Measurements from ENCODE around the gene HLCS. TPM values are rescaled to one million over a fixed set of nuclear protein-coding genes. Genes with fewer than 3 reads are reported as not detected.

Gene HLCS
- total RNA-seq, 1 donor from 2014 or later: 18.8 TPM

GRCh38 chr21:36854391-36854790, 112.1 kb downstream of the HLCS start:
- Histone ChIP-seq H3K9me3 (ENCODE audit: control insufficient read depth in 3 of 3, low read length in 3 of 3) (no peaks in the 10 kb centered on the region), H3K4me3 (ENCODE audit: low read length in 3 of 3) (no peak overlapping the region), H3K4me1 (ENCODE audit: control insufficient read depth in 3 of 3, insufficient read depth in 3 of 3, low read length in 3 of 3) (peaks cover 0 to 5% (median under 1%) of the 10 kb centered on the region in 3 donors), H3K36me3 (ENCODE audit: control insufficient read depth in 3 of 3, insufficient read depth in 3 of 3, low read length in 3 of 3) (no peaks in the 10 kb centered on the region), H3K9ac (ENCODE audit: low read depth in 1 of 3, low read length in 3 of 3) (no peak overlapping the region), H3K27ac (ENCODE audit: low read depth, low read length) (no peak overlapping the region), H3K27me3 (ENCODE audit: control insufficient read depth in 3 of 3, insufficient read depth in 3 of 3, low read length in 3 of 3) (no peaks in the 10 kb centered on the region)

GRCh38 chr21:36852864-36853263, 113.6 kb downstream of the HLCS start:
- Histone ChIP-seq H3K27me3 (ENCODE audit: control insufficient read depth in 3 of 3, insufficient read depth in 3 of 3, low read length in 3 of 3) (no peaks in the 10 kb centered on the region), H3K27ac (ENCODE audit: low read depth, low read length) (no peak overlapping the region), H3K4me3 (ENCODE audit: low read length in 3 of 3) (no peak overlapping the region), H3K9me3 (ENCODE audit: control insufficient read depth in 3 of 3, low read length in 3 of 3) (no peaks in the 10 kb centered on the region), H3K9ac (ENCODE audit: low read depth in 1 of 3, low read length in 3 of 3) (no peak overlapping the region), H3K36me3 (ENCODE audit: control insufficient read depth in 3 of 3, insufficient read depth in 3 of 3, low read length in 3 of 3) (no peaks in the 10 kb centered on the region), H3K4me1 (ENCODE audit: control insufficient read depth in 3 of 3, insufficient read depth in 3 of 3, low read length in 3 of 3) (peaks cover 0 to 7% (median 0%) of the 10 kb centered on the region in 3 donors)

DNA sequence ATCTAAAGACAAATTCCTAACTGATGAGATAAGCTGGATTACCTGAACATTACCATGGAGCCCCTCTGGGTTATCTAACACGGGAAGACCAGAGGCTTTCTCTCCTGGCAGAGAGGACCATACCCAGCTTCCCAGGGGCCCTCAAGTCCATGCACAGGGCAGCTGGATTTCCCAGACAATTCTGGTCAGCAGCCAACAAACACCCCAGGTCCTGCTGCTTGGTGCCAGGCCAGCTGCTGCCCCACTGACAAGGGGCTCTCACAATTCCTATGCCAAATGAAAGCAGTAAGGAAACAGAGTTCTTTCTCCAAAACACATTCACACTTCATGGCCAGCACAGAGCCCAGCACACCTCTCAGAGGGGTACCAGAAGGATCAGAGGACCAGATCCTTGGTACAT, 114.2 kb downstream of the HLCS start:
- Histone ChIP-seq H3K4me1 (ENCODE audit: control insufficient read depth in 3 of 3, insufficient read depth in 3 of 3, low read length in 3 of 3) (peaks cover 0 to 7% (median 0%) of the 10 kb centered on the region in 3 donors), H3K36me3 (ENCODE audit: control insufficient read depth in 3 of 3, insufficient read depth in 3 of 3, low read length in 3 of 3) (no peaks in the 10 kb centered on the region), H3K9me3 (ENCODE audit: control insufficient read depth in 3 of 3, low read length in 3 of 3) (no peaks in the 10 kb centered on the region), H3K27me3 (ENCODE audit: control insufficient read depth in 3 of 3, insufficient read depth in 3 of 3, low read length in 3 of 3) (no peaks in the 10 kb centered on the region), H3K27ac (ENCODE audit: low read depth, low read length) (no peak overlapping the region), H3K9ac (ENCODE audit: low read depth in 1 of 3, low read length in 3 of 3) (no peak overlapping the region), H3K4me3 (ENCODE audit: low read length in 3 of 3) (no peak overlapping the region)

DNA sequence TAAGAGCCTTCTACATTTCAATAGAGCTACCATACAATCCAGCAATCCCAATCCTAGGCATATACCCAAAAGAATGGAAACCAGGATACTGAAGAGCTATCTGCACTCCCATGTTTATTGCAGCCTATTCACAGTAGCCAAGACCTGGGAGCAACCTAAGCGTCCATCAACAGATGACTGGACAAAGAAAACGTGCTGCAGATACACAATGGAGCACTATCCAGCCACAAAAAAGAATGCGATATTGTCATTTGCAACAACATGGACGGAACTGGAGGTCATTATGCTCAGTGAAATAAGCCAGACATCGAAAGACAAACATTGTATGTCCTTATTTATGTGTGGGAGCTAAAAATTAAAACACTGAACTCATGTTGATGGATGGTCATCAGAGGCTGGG, 115.3 kb downstream of the HLCS start:
- no peaks in the 10 kb centered on the region for H3K27me3 ChIP-seq (ENCODE audit: control insufficient read depth in 3 of 3, insufficient read depth in 3 of 3, low read length in 3 of 3)
- no peak overlapping the region for H3K9ac ChIP-seq (ENCODE audit: low read depth in 1 of 3, low read length in 3 of 3)
- H3K36me3 ChIP-seq (ENCODE audit: control insufficient read depth in 3 of 3, insufficient read depth in 3 of 3, low read length in 3 of 3): no peaks in the 10 kb centered on the region
- H3K4me3 ChIP-seq (ENCODE audit: low read length in 3 of 3): no peak overlapping the region
- H3K9me3 ChIP-seq (ENCODE audit: control insufficient read depth in 3 of 3, low read length in 3 of 3): no peaks in the 10 kb centered on the region
- H3K27ac ChIP-seq (ENCODE audit: low read depth, low read length): no peak overlapping the region
- peaks cover 0 to 7% (median 0%) of the 10 kb centered on the region in 3 donors for H3K4me1 ChIP-seq (ENCODE audit: control insufficient read depth in 3 of 3, insufficient read depth in 3 of 3, low read length in 3 of 3)

DNA sequence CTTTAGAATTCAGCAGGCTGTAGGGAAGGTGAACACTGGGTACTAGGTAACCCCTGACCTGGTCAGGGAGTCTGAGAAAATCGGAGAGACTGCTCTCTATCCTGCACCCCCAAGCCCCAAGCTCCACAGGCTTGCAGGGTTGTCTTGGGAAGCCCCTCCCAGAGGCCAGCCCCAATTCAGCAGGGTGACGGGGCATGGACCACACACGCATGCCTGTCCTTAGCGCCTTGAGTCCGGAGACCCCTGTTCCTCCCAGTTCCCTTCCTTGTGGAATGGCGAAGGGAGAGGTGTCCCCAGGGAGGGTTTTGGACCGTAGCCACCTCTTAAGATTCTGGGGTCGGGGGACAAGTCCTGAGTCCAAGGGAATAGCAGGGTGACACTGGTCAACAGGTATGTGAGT, 116.1 kb downstream of the HLCS start:
- H3K4me1 ChIP-seq (ENCODE audit: control insufficient read depth in 3 of 3, insufficient read depth in 3 of 3, low read length in 3 of 3): peaks cover 0 to 7% (median 0%) of the 10 kb centered on the region in 3 donors
- no peaks in the 10 kb centered on the region for H3K9me3 ChIP-seq (ENCODE audit: control insufficient read depth in 3 of 3, low read length in 3 of 3)
- no peak overlapping the region for H3K27ac ChIP-seq (ENCODE audit: low read depth, low read length)
- no peak overlapping the region for H3K9ac ChIP-seq (ENCODE audit: low read depth in 1 of 3, low read length in 3 of 3)
- no peak overlapping the region for H3K4me3 ChIP-seq (ENCODE audit: low read length in 3 of 3)
- H3K27me3 ChIP-seq (ENCODE audit: control insufficient read depth in 3 of 3, insufficient read depth in 3 of 3, low read length in 3 of 3): no peaks in the 10 kb centered on the region
- no peaks in the 10 kb centered on the region for H3K36me3 ChIP-seq (ENCODE audit: control insufficient read depth in 3 of 3, insufficient read depth in 3 of 3, low read length in 3 of 3)

DNA sequence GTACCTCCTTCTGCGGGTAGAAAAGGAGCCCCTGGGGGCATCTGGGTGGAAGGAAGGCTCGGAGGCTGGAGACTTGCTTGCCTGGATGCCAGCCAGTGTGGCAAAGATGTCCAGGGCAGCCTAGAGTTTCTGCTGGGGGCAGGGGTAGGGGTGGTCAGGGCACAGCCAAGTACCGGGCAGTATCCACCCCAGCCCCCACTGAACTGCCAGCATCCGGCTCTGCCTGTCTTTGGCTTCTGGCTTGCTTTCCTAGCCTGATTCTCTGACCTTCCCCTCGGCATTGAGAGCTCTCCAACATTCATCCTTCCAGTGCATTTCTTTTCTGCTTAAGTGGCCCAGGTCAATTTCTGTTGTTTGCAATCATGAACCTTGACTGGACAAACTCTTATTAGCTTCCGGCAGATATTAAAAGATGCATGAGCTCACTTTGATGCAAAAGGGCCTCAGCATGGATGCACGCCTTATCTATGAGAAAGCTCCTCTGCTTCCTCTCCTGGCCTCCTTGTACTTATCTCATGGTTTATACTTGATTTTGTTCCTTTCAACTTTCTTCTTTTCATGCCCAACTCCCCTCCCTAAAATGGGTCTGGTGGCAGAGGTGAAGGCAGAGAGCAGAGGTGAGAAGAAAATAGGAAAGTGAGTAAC, 116.9 kb downstream of the HLCS start:
- no peaks in the 10 kb centered on the region for H3K36me3 ChIP-seq (ENCODE audit: control insufficient read depth in 3 of 3, insufficient read depth in 3 of 3, low read length in 3 of 3)
- no peaks in the 10 kb centered on the region for H3K27me3 ChIP-seq (ENCODE audit: control insufficient read depth in 3 of 3, insufficient read depth in 3 of 3, low read length in 3 of 3)
- H3K27ac ChIP-seq (ENCODE audit: low read depth, low read length): no peak overlapping the region
- H3K9me3 ChIP-seq (ENCODE audit: control insufficient read depth in 3 of 3, low read length in 3 of 3): no peaks in the 10 kb centered on the region
- H3K4me3 ChIP-seq (ENCODE audit: low read length in 3 of 3): no peak overlapping the region
- no peak overlapping the region for H3K9ac ChIP-seq (ENCODE audit: low read depth in 1 of 3, low read length in 3 of 3)
- H3K4me1 ChIP-seq (ENCODE audit: control insufficient read depth in 3 of 3, insufficient read depth in 3 of 3, low read length in 3 of 3): peaks cover 0 to 7% (median 0%) of the 10 kb centered on the region in 3 donors

- H3K36me3 ChIP-seq (ENCODE audit: control insufficient read depth in 3 of 3, insufficient read depth in 3 of 3, low read length in 3 of 3): no peaks in the 10 kb centered on the region
- no peak overlapping the region for H3K9ac ChIP-seq (ENCODE audit: low read depth in 1 of 3, low read length in 3 of 3)
- no peak overlapping the region for H3K27ac ChIP-seq (ENCODE audit: low read depth, low read length)
- H3K4me3 ChIP-seq (ENCODE audit: low read length in 3 of 3): no peak overlapping the region
- no peaks in the 10 kb centered on the region for H3K27me3 ChIP-seq (ENCODE audit: control insufficient read depth in 3 of 3, insufficient read depth in 3 of 3, low read length in 3 of 3)
- H3K4me1 ChIP-seq (ENCODE audit: control insufficient read depth in 3 of 3, insufficient read depth in 3 of 3, low read length in 3 of 3): peaks cover 0 to 7% (median 0%) of the 10 kb centered on the region in 3 donors
- H3K9me3 ChIP-seq (ENCODE audit: control insufficient read depth in 3 of 3, low read length in 3 of 3): no peaks in the 10 kb centered on the region
These were observed 117.7 kb downstream of the HLCS start for GRCh38 chr21:36848730-36849274.

DNA sequence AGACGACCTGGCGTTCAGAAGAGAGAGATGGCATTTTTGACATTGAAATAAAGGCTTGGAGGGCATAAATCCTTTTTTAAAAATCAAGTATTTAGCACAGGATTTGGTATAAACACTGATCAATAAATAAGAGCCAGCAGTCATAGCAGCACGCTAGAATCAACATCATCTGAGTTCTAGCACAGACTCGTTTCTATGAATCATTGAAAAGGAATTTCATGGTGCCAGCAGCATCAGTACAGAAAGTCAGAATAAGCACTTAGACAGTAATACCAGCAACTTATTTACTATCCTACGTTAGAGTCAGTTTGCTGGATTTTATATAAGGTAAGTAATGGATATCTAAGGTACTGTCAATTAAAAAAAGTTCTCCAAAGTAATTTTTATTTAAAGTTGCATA, 119.3 kb downstream of the HLCS start:
- no peak overlapping the region for H3K27ac ChIP-seq (ENCODE audit: low read depth, low read length)
- H3K4me3 ChIP-seq (ENCODE audit: low read length in 3 of 3): no peak overlapping the region
- no peaks in the 10 kb centered on the region for H3K36me3 ChIP-seq (ENCODE audit: control insufficient read depth in 3 of 3, insufficient read depth in 3 of 3, low read length in 3 of 3)
- peaks cover 0 to 7% (median 0%) of the 10 kb centered on the region in 3 donors for H3K4me1 ChIP-seq (ENCODE audit: control insufficient read depth in 3 of 3, insufficient read depth in 3 of 3, low read length in 3 of 3)
- no peak overlapping the region for H3K9ac ChIP-seq (ENCODE audit: low read depth in 1 of 3, low read length in 3 of 3)
- H3K27me3 ChIP-seq (ENCODE audit: control insufficient read depth in 3 of 3, insufficient read depth in 3 of 3, low read length in 3 of 3): no peaks in the 10 kb centered on the region
- no peaks in the 10 kb centered on the region for H3K9me3 ChIP-seq (ENCODE audit: control insufficient read depth in 3 of 3, low read length in 3 of 3)

DNA sequence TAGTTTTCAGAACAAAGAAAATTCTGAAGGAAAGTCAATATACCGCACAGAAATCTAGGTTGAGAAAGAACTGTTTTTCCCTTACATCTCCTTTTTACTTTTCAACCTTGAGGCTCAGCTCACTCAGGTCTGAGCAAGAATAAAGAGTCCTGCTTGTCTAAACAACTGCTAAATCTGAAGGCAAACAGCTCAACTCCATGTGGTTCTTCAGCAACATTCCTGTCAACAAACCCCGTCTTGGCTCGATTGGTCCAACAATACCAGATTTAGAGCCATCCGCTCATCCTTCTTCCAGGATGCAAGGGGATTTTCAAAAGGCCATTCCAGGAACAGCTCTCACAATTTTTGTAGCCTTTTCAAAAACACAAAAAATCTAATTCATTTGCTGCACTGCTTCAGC, 119.8 kb downstream of the HLCS start:
- Histone ChIP-seq H3K27me3 (ENCODE audit: control insufficient read depth in 3 of 3, insufficient read depth in 3 of 3, low read length in 3 of 3) (no peaks in the 10 kb centered on the region), H3K9me3 (ENCODE audit: control insufficient read depth in 3 of 3, low read length in 3 of 3) (no peaks in the 10 kb centered on the region), H3K9ac (ENCODE audit: low read depth in 1 of 3, low read length in 3 of 3) (no peak overlapping the region), H3K36me3 (ENCODE audit: control insufficient read depth in 3 of 3, insufficient read depth in 3 of 3, low read length in 3 of 3) (no peaks in the 10 kb centered on the region), H3K4me3 (ENCODE audit: low read length in 3 of 3) (no peak overlapping the region), H3K4me1 (ENCODE audit: control insufficient read depth in 3 of 3, insufficient read depth in 3 of 3, low read length in 3 of 3) (peaks cover 0 to 7% (median 0%) of the 10 kb centered on the region in 3 donors), H3K27ac (ENCODE audit: low read depth, low read length) (no peak overlapping the region)

GRCh38 chr21:36845790-36846189, 120.7 kb downstream of the HLCS start:
- H3K27me3 ChIP-seq (ENCODE audit: control insufficient read depth in 3 of 3, insufficient read depth in 3 of 3, low read length in 3 of 3): no peaks in the 10 kb centered on the region
- no peaks in the 10 kb centered on the region for H3K9me3 ChIP-seq (ENCODE audit: control insufficient read depth in 3 of 3, low read length in 3 of 3)
- no peak overlapping the region for H3K9ac ChIP-seq (ENCODE audit: low read depth in 1 of 3, low read length in 3 of 3)
- H3K4me1 ChIP-seq (ENCODE audit: control insufficient read depth in 3 of 3, insufficient read depth in 3 of 3, low read length in 3 of 3): peaks cover 0 to 7% (median 0%) of the 10 kb centered on the region in 3 donors
- no peak overlapping the region for H3K27ac ChIP-seq (ENCODE audit: low read depth, low read length)
- H3K36me3 ChIP-seq (ENCODE audit: control insufficient read depth in 3 of 3, insufficient read depth in 3 of 3, low read length in 3 of 3): no peaks in the 10 kb centered on the region
- H3K4me3 ChIP-seq (ENCODE audit: low read length in 3 of 3): no peak overlapping the region

Measured in skeletal muscle tissue (tissue), 4 donors.